ENCODE results near the gene WNT7B. TPM values are rescaled to one million over a fixed set of nuclear protein-coding genes. Genes with fewer than 3 reads are reported as not detected.

WNT7B gene
- total and polyA plus RNA-seq, 2 of the 8 experiments (the other 6 are each of a cell fraction or from before 2014, with no cell fraction given): 0.14 to 0.24 TPM

DNA sequence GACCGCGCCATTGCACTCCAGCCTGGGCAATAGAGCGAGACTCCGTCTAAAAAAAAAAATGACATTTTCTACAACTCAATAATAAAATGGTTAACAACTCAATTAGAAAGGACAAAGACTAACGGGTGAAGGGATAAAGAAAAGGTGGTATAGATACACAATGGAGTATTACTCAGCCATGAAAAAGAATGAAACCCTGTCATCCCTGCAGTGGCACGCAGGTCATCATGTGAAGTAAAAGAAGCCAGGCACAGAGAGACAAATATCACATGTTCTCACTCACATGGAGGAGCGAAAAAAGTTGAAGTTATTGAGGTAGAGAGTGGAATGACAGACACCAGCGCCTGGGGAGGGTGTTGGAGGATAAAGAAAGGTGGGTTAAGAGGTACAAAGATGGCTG is 39.0 kb downstream of the WNT7B start:
- H3K27me3 ChIP-seq (replicated peaks in 1 of 4; ENCODE audit: control insufficient read depth in 3 of 4, extremely low read depth in 1 of 4, insufficient read depth in 3 of 4, low read length in 3 of 4): no peaks in the 10 kb centered on the region; a peak in 2 of 7 replicates
- no peak overlapping the region for H2BK120ac ChIP-seq (replicated peaks; ENCODE audit: low read depth, low read length)
- H3K27ac ChIP-seq (ENCODE audit: low read depth, low read length): no peak overlapping the region
- H3K9ac ChIP-seq (replicated peaks in 1 of 4; ENCODE audit: extremely low read depth in 1 of 4, low read depth in 3 of 4, low read length in 3 of 4): no peak overlapping the region
- FAIRE-seq: no peak
- H2BK20ac ChIP-seq (ENCODE audit: low read length): no peak overlapping the region
- WGBS, 2 experiments (ENCODE audit: extremely low coverage in 1 of 2, insufficient coverage in 1 of 2, insufficient read length in 1 of 2, insufficient replicate concordance in 2 of 2, low coverage in 1 of 2, low lambda C conversion rate in 2 of 2, missing lambda C conversion rate in 1 of 2): 85% methylated on average over 8 of the region's 8 CpGs; no CpG with 5 or more reads in 1 of the 2 experiments
- peaks cover 4% of the 10 kb centered on the region; the same call in 1 of the 2 replicates for H3K79me1 ChIP-seq (ENCODE audit: low read depth, low read length)
- H3K4me2 ChIP-seq (ENCODE audit: insufficient read depth in 1 of 2, low read depth in 2 of 2, low read length in 2 of 2): no peak overlapping the region
- H4K20me1 ChIP-seq (replicated peaks in 1 of 2; ENCODE audit: control insufficient read depth in 1 of 2, insufficient read depth in 2 of 2, low read length in 2 of 2): peaks cover 0 to 3% of the 10 kb centered on the region in 2 experiments
- no peak for DNase-seq (ENCODE audit: low read depth in 1 of 2, low spot score in 2 of 2)
- no peak overlapping the region for H2AK5ac ChIP-seq (ENCODE audit: low read depth, low read length)
- no peak overlapping the region for H2BK12ac ChIP-seq (ENCODE audit: low read depth, low read length)
- H4K91ac ChIP-seq (replicated peaks; ENCODE audit: insufficient read length, low read length): no peak overlapping the region
- H2AFZ ChIP-seq (ENCODE audit: low read length): no peak overlapping the region
- no peak overlapping the region for H3K4ac ChIP-seq (replicated peaks; ENCODE audit: insufficient read length, low read depth, low read length)
- no peak overlapping the region for H3K4me3 ChIP-seq (ENCODE audit: extremely low read depth in 1 of 4, insufficient read depth in 2 of 4, low read depth in 3 of 4, low read length in 4 of 4)
- POLR2A ChIA-PET (ENCODE audit: partially characterized antibody): no interaction called here
- H2BK5ac ChIP-seq (ENCODE audit: low read depth, low read length): no peak overlapping the region
- no peak overlapping the region for H3K14ac ChIP-seq (ENCODE audit: insufficient read length)
- no peak overlapping the region for H4K8ac ChIP-seq (ENCODE audit: extremely low read depth, insufficient read depth, low read length)
- H3K18ac ChIP-seq (ENCODE audit: extremely low read depth, low read length): no peak overlapping the region
- H2BK15ac ChIP-seq (ENCODE audit: low read length): no peak overlapping the region
- H3K56ac ChIP-seq (replicated peaks; ENCODE audit: insufficient read length, low read depth, low read length): no peak overlapping the region
- H3K36me3 ChIP-seq (ENCODE audit: control insufficient read depth in 2 of 4, insufficient read depth in 4 of 4, low read length in 3 of 4): no peaks in the 10 kb centered on the region
- TF ChIP-seq BACH1 (IDR thresholded peaks at IDR 0.05; ENCODE audit: low read length) (no peak), SP1 (IDR thresholded peaks at IDR 0.05; ENCODE audit: low read depth, low read length) (no peak), BRCA1 (IDR thresholded peaks at IDR 0.05; ENCODE audit: low read depth, low read length) (no peak), SUZ12 (IDR thresholded peaks at IDR 0.05; ENCODE audit: low read length) (no peak), SRF (IDR thresholded peaks at IDR 0.05; ENCODE audit: low read depth, low read length) (no peak), CBX8 (IDR thresholded peaks at IDR 0.05; ENCODE audit: borderline replicate concordance, low read depth, low read length) (no peak), GABPA (IDR thresholded peaks at IDR 0.05; ENCODE audit: borderline replicate concordance, insufficient read depth, low read length) (no peak)
- no peak overlapping the region for H4K5ac ChIP-seq (ENCODE audit: insufficient read length, low read depth, low read length)
- no peaks in the 10 kb centered on the region for H3K4me1 ChIP-seq (replicated peaks in 1 of 4; ENCODE audit: control insufficient read depth in 3 of 4, insufficient read depth in 4 of 4, low read length in 3 of 4)
- CTCF ChIA-PET (ENCODE audit: partially characterized antibody): interaction anchor here (0.5 to 1.5 kb wide), 2 partner anchors 293 to 590 kb away, joined by 4 read pairs; no protein-coding TSS in a partner anchor
- H3K23ac ChIP-seq (ENCODE audit: insufficient read length): no peak overlapping the region
- no peaks in the 10 kb centered on the region for H3K79me2 ChIP-seq (ENCODE audit: control insufficient read depth in 1 of 2, insufficient read depth in 2 of 2, low read length in 2 of 2)
- H3K9me3 ChIP-seq (ENCODE audit: insufficient read depth in 2 of 2, low read depth in 1 of 2, low read length in 1 of 2): no peaks in the 10 kb centered on the region
- no peaks in the 10 kb centered on the region; the same call in 1 of the 2 replicates for H3K23me2 ChIP-seq (ENCODE audit: low read depth, low read length)
